ENCODE results near the gene EXT2.

EXT2 gene

DNA sequence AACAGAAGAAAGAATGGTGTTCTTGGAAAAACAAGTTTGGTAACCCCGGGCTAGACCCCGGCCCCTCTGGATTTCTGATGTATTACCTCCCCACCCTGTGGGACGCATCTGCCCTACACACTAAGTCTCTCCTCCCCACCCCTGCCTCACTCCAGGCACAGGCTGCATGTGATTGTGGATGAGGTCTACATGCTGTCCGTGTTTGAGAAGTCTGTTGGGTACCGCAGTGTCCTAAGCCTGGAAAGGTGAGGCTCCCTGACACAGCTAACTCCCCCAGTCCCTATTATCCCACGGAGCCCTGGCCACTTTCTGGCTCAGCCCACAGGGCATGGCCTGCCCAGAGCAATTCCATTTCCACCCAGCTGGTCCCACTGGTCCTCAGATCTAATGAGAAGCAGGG, 16.1 kb upstream of the EXT2 start:
- Histone ChIP-seq H3K79me2 (ENCODE audit: insufficient read depth, low read depth) (no peaks in the 10 kb centered on the region), H3K27me3 (ENCODE audit: insufficient read depth, low read depth) (no peaks in the 10 kb centered on the region), H3K9ac (no peak overlapping the region), H3K27ac (no peak overlapping the region), H3K4me1 (ENCODE audit: low read depth, poor library complexity, severe bottlenecking) (no peaks in the 10 kb centered on the region), H3K36me3 (ENCODE audit: insufficient read depth) (no peaks in the 10 kb centered on the region), H3K4me2 (no peak overlapping the region), H3K4me3 (IDR thresholded peaks at IDR 0.05; ENCODE audit: insufficient read depth, low read depth, low read length) (no peak overlapping the region), H2AFZ (ENCODE audit: low read depth) (no peak overlapping the region), H4K20me1 (ENCODE audit: insufficient read depth) (no peaks in the 10 kb centered on the region)
- TF ChIP-seq, protein P1, sequence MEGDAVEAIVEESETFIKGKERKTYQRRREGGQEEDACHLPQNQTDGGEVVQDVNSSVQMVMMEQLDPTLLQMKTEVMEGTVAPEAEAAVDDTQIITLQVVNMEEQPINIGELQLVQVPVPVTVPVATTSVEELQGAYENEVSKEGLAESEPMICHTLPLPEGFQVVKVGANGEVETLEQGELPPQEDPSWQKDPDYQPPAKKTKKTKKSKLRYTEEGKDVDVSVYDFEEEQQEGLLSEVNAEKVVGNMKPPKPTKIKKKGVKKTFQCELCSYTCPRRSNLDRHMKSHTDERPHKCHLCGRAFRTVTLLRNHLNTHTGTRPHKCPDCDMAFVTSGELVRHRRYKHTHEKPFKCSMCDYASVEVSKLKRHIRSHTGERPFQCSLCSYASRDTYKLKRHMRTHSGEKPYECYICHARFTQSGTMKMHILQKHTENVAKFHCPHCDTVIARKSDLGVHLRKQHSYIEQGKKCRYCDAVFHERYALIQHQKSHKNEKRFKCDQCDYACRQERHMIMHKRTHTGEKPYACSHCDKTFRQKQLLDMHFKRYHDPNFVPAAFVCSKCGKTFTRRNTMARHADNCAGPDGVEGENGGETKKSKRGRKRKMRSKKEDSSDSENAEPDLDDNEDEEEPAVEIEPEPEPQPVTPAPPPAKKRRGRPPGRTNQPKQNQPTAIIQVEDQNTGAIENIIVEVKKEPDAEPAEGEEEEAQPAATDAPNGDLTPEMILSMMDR (conservative IDR thresholded peaks at IDR 0.05; ENCODE audit: low read depth, low read length), result no peak

DNA sequence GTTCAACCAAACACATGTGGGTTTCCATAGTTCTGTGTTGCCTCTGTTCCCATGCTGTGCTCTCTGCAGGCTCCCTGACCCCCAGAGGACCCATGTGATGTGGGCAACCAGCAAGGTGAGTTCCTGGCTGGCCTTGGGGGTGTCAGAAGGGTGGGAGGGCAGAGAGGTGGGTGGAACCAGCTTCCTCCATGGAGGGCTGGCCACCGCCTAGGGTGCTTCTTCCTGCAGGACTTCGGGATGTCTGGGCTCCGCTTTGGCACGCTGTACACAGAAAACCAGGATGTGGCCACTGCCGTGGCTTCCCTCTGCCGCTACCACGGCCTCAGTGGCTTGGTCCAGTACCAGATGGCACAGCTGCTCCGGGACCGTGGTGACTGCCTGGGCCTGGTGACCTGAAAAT, 14.5 kb upstream of the EXT2 start:
- TF ChIP-seq, protein P1 (conservative IDR thresholded peaks at IDR 0.05; ENCODE audit: low read depth, low read length), result no peak
- no peak overlapping the region for H3K9ac ChIP-seq
- no peak overlapping the region for H3K27ac ChIP-seq
- H3K4me2 ChIP-seq, result no peak overlapping the region
- no peak overlapping the region for H3K4me3 ChIP-seq (IDR thresholded peaks at IDR 0.05; ENCODE audit: insufficient read depth, low read depth, low read length)
- no peak overlapping the region for H2AFZ ChIP-seq (ENCODE audit: low read depth)
- H3K79me2 ChIP-seq (ENCODE audit: insufficient read depth, low read depth), result no peaks in the 10 kb centered on the region
- H4K20me1 ChIP-seq (ENCODE audit: insufficient read depth), result no peaks in the 10 kb centered on the region
- H3K27me3 ChIP-seq (ENCODE audit: insufficient read depth, low read depth), result no peaks in the 10 kb centered on the region
- H3K4me1 ChIP-seq (ENCODE audit: low read depth, poor library complexity, severe bottlenecking), result no peaks in the 10 kb centered on the region
- no peaks in the 10 kb centered on the region for H3K36me3 ChIP-seq (ENCODE audit: insufficient read depth)

DNA sequence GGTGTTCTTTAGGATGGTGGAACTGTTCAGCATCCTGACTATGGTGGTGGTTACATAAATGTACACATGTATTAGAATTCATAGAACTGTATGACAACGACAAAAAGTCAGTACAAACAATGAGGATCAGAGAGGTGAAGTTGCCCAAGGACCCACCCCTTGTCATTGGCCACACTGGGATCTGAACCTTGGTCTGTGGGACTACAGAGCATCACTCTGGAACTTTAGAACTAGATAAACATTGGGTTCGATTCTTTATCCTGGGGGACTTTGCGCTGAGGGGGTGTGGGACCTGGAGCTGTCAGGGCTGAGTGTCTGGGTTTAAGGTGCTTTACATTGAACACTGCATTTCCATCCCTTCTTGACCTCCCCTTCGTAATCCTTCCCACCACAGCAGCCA, 12.8 kb upstream of the EXT2 start:
- Histone ChIP-seq H3K79me2 (ENCODE audit: insufficient read depth, low read depth) (no peaks in the 10 kb centered on the region), H3K9ac (no peak overlapping the region), H3K27me3 (ENCODE audit: insufficient read depth, low read depth) (no peaks in the 10 kb centered on the region), H3K36me3 (ENCODE audit: insufficient read depth) (no peaks in the 10 kb centered on the region), H3K4me3 (IDR thresholded peaks at IDR 0.05; ENCODE audit: insufficient read depth, low read depth, low read length) (no peak overlapping the region), H3K4me2 (no peak overlapping the region), H2AFZ (ENCODE audit: low read depth) (no peak overlapping the region), H3K27ac (no peak overlapping the region), H4K20me1 (ENCODE audit: insufficient read depth) (no peaks in the 10 kb centered on the region), H3K4me1 (ENCODE audit: low read depth, poor library complexity, severe bottlenecking) (no peaks in the 10 kb centered on the region)
- TF ChIP-seq, protein P1 (conservative IDR thresholded peaks at IDR 0.05; ENCODE audit: low read depth, low read length), result no peak

DNA sequence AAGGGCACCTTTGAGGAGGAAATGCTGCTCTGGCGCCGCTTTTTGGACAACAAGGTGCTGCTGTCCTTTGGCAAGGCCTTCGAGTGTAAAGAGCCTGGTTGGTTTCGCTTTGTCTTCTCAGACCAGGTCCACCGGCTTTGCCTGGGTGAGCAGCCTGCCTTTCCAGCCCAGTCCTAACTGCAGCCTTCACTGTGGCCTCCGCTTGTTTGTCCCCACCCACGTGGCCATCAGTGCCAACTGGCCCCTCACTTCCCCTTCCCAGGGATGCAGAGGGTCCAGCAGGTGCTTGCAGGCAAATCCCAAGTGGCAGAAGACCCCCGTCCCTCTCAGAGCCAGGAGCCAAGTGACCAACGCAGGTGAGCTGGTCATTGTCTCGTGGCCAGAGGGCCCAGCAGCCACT, 12.0 kb upstream of the EXT2 start:
- Histone ChIP-seq H3K36me3 (ENCODE audit: insufficient read depth) (no peaks in the 10 kb centered on the region), H3K4me3 (IDR thresholded peaks at IDR 0.05; ENCODE audit: insufficient read depth, low read depth, low read length) (no peak overlapping the region), H3K27ac (no peak overlapping the region), H4K20me1 (ENCODE audit: insufficient read depth) (no peaks in the 10 kb centered on the region), H3K9ac (no peak overlapping the region), H3K79me2 (ENCODE audit: insufficient read depth, low read depth) (no peaks in the 10 kb centered on the region), H3K4me1 (ENCODE audit: low read depth, poor library complexity, severe bottlenecking) (no peaks in the 10 kb centered on the region), H2AFZ (ENCODE audit: low read depth) (no peak overlapping the region), H3K27me3 (ENCODE audit: insufficient read depth, low read depth) (no peaks in the 10 kb centered on the region), H3K4me2 (no peak overlapping the region)
- TF ChIP-seq, protein P1 (conservative IDR thresholded peaks at IDR 0.05; ENCODE audit: low read depth, low read length), result no peak

DNA sequence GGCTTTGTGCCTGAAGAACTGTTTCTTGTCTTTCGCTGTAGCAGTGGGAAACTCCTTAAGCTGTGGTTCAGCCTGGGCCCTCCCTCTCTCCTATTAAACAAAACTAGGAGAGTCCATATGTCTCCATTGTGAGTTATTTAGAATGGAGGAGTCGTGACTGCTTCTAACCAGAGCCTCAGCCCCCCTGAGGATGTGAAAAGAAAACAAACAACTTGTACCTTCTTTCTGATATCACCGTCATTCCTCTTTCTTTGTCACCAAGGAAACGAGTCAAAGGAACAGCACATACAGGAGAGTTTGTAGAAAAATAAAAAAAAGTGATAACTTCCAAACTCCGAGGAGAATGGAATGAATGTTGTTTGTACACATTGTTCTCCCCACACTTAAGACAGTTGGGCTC, 11.6 kb upstream of the EXT2 start:
- Histone ChIP-seq H3K4me3 (IDR thresholded peaks at IDR 0.05; ENCODE audit: insufficient read depth, low read depth, low read length) (no peak overlapping the region), H3K4me2 (no peak overlapping the region), H2AFZ (ENCODE audit: low read depth) (no peak overlapping the region), H3K4me1 (ENCODE audit: low read depth, poor library complexity, severe bottlenecking) (no peaks in the 10 kb centered on the region), H3K9ac (no peak overlapping the region), H4K20me1 (ENCODE audit: insufficient read depth) (no peaks in the 10 kb centered on the region), H3K27ac (no peak overlapping the region), H3K27me3 (ENCODE audit: insufficient read depth, low read depth) (no peaks in the 10 kb centered on the region), H3K79me2 (ENCODE audit: insufficient read depth, low read depth) (no peaks in the 10 kb centered on the region), H3K36me3 (ENCODE audit: insufficient read depth) (no peaks in the 10 kb centered on the region)
- TF ChIP-seq, protein P1 (conservative IDR thresholded peaks at IDR 0.05; ENCODE audit: low read depth, low read length), result no peak

Measured in KMS-11 (cell line).